GM19193 (cell line): ENCODE results near the gene SPATS2L.

ENCODE experiments used
- POLR2A ChIP-seq: IDR thresholded peaks from 4 replicates; pipeline ENCODE4 v1.6.1; 2011; ENCODE audit not compliant: insufficient read depth, insufficient read length; ENCODE audit errors: extremely low read depth

The SPATS2L gene

GRCh38 chr2:200525066-200525465 is 218.6 kb downstream of the SPATS2L start:
- TF ChIP-seq POLR2A: no peak

GRCh38 chr2:200525551-200525881 is 219.0 kb downstream of the SPATS2L start:
- TF ChIP-seq POLR2A: no peak

- TF ChIP-seq POLR2A: peak; percentile 87
These were observed 219.6 kb downstream of the SPATS2L start, which contains the start of gene SGO2 for GRCh38 chr2:200525882-200526651. SGO2 (plus strand) TSS chr2:200526207; CDS start chr2:200532976, 6,769 bp downstream.

GRCh38 chr2:200528228-200528627 is 221.7 kb downstream of the SPATS2L start:
- no peak for TF ChIP-seq POLR2A
